Ecto neural progenitor cell (in vitro differentiated cells): Measurements from ENCODE around the gene DYNLRB1.
A peak's percentile ranks its signal among the peaks of the same experiment; 100 is the strongest.

ENCODE experiments used
- DNase-seq: peaks from one replicate; pipeline ENCODE4 v3.0.0-alpha.2; 2018; ENCODE audit warnings: low spot score

Gene DYNLRB1

GRCh38 chr20:34558320-34559218 is 42.3 kb downstream of the DYNLRB1 start, which contains the start of gene MAP1LC3A:
MAP1LC3A (plus strand) TSS chr20:34558718; CDS start chr20:34558869, 151 bp downstream.
- peak; percentile 93 for DNase-seq

- DNase-seq = no peak
These were observed 43.3 kb downstream of the DYNLRB1 start for GRCh38 chr20:34559311-34560140.

- DNase-seq = no peak
These were observed 43.9 kb downstream of the DYNLRB1 start for GRCh38 chr20:34560141-34560523.

GRCh38 chr20:34560614-34561013 is 44.4 kb downstream of the DYNLRB1 start:
- no peak for DNase-seq

- DNase-seq = no peak
These were observed 45.4 kb downstream of the DYNLRB1 start for GRCh38 chr20:34561661-34562060.

- no peak for DNase-seq
These were observed 46.4 kb downstream of the DYNLRB1 start for GRCh38 chr20:34562641-34563040.

GRCh38 chr20:34564833-34565232 is 48.6 kb downstream of the DYNLRB1 start:
- DNase-seq = no peak

- DNase-seq = no peak
These were observed 51.0 kb downstream of the DYNLRB1 start for GRCh38 chr20:34566978-34567891.

GRCh38 chr20:34567892-34568865 is 52.0 kb downstream of the DYNLRB1 start:
- DNase-seq = no peak

- no peak for DNase-seq
These were observed 53.4 kb downstream of the DYNLRB1 start for GRCh38 chr20:34569598-34569997.

- DNase-seq = no peak
These were observed 54.7 kb downstream of the DYNLRB1 start for GRCh38 chr20:34570859-34571306.

GRCh38 chr20:34571753-34572152 is 55.5 kb downstream of the DYNLRB1 start:
- no peak for DNase-seq

GRCh38 chr20:34573541-34574300 is 57.5 kb downstream of the DYNLRB1 start:
- no peak for DNase-seq

GRCh38 chr20:34574426-34574825 is 58.2 kb downstream of the DYNLRB1 start:
- no peak for DNase-seq

GRCh38 chr20:34574861-34575260 is 58.6 kb downstream of the DYNLRB1 start:
- no peak for DNase-seq

- no peak for DNase-seq
These were observed 59.0 kb downstream of the DYNLRB1 start for GRCh38 chr20:34575271-34575670.

GRCh38 chr20:34575756-34576155 is 59.5 kb downstream of the DYNLRB1 start:
- no peak for DNase-seq

GRCh38 chr20:34577061-34577460 is 60.8 kb downstream of the DYNLRB1 start:
- DNase-seq = no peak

- DNase-seq = no peak
These were observed 61.8 kb downstream of the DYNLRB1 start for GRCh38 chr20:34578025-34578424.

- DNase-seq = no peak
These were observed 62.3 kb downstream of the DYNLRB1 start for GRCh38 chr20:34578521-34578920.
